IPS-15b (cell line): ENCODE data around the gene VPS11.
"Not testable (repeated sequence)": the region's sequence is repeated elsewhere in the genome, so short reads cannot be mapped to it uniquely, and the experiment has no call there.

ENCODE experiments used
- H3K27me3 ChIP-seq: one replicate; pipeline ENCODE4 v1.6.1; 2013; ENCODE audit warnings: low read length; ENCODE audit not compliant: control insufficient read depth, insufficient read depth
- H3K36me3 ChIP-seq: one replicate; pipeline ENCODE4 v1.6.1; 2013; ENCODE audit warnings: low read length; ENCODE audit not compliant: control insufficient read depth, insufficient read depth
- H3K4me1 ChIP-seq: one replicate; pipeline ENCODE4 v1.6.1; 2013; ENCODE audit warnings: mild to moderate bottlenecking, low read length; ENCODE audit not compliant: control insufficient read depth, insufficient read depth
- H3K4me3 ChIP-seq: one replicate; pipeline ENCODE4 v1.5.1; 2013; ENCODE audit warnings: low read depth, low read length
- H3K9ac ChIP-seq: one replicate; pipeline ENCODE4 v1.6.1; 2013; ENCODE audit warnings: low read depth, mild to moderate bottlenecking, low read length
- H3K9me3 ChIP-seq: one replicate; pipeline ENCODE4 v1.6.1; 2013; ENCODE audit warnings: mild to moderate bottlenecking, low read length; ENCODE audit not compliant: control insufficient read depth, insufficient read depth

VPS11 gene

GRCh38 chr11:119027561-119028345 is 39.9 kb upstream of the VPS11 start:
- Histone ChIP-seq H3K9ac (no peak overlapping the region), H3K9me3 (no peaks in the 10 kb centered on the region), H3K4me3 (no peak overlapping the region), H3K27me3 (no peaks in the 10 kb centered on the region), H3K36me3 (peaks cover 48% of the 10 kb centered on the region), H3K4me1 (peaks cover 12% of the 10 kb centered on the region)

DNA sequence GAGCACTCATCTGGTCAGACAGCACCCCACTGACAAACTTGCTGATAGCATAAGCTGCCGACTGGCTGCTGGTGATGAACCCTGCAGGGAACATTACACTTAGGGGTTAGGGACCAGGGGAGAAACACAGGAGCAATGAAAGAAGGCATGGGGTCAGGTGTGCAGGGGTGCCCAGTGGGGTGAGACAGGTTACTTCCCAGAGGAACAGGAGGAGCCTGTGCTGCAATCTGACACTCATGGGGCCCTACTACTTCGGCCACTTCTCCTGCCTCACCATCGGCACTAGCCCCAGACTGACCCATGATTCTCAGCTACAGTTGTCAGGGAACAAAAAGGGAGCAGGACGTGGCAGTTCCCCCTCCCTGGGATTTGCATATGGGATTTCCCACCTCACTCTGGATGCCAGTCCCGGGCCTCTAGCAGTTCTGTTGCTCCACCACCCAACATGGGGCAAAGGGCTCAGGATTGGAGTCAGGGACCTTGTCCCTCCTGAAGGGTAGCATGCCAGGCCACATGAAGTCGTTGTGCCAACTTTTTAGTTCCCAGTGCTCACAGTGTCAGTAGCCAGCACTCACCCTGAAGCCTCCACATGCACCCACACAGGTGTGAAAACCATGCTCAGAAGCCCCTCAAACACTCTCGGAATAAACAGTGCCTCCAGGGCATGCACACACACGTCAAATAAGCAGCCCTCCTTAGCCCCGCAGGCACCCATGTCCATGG is 39.1 kb upstream of the VPS11 start:
- peak overlapping the region; percentile 94 for H3K4me3 ChIP-seq
- peak overlapping the region; percentile 84 for H3K9ac ChIP-seq

GRCh38 chr11:119029069-119029339 is 38.6 kb upstream of the VPS11 start:
- peak overlapping the region; percentile 84 for H3K9ac ChIP-seq
- peaks cover 12% of the 10 kb centered on the region for H3K4me1 ChIP-seq
- no peaks in the 10 kb centered on the region for H3K27me3 ChIP-seq
- H3K4me3 ChIP-seq = peak overlapping the region; percentile 94
- peaks cover 39% of the 10 kb centered on the region for H3K36me3 ChIP-seq
- no peaks in the 10 kb centered on the region for H3K9me3 ChIP-seq

More for the DNA sequence above, 39.1 kb upstream of the VPS11 start:
- peaks cover 12% of the 10 kb centered on the region for H3K4me1 ChIP-seq
- H3K36me3 ChIP-seq = peaks cover 41% of the 10 kb centered on the region
- no peaks in the 10 kb centered on the region for H3K27me3 ChIP-seq
- no peaks in the 10 kb centered on the region for H3K9me3 ChIP-seq

DNA sequence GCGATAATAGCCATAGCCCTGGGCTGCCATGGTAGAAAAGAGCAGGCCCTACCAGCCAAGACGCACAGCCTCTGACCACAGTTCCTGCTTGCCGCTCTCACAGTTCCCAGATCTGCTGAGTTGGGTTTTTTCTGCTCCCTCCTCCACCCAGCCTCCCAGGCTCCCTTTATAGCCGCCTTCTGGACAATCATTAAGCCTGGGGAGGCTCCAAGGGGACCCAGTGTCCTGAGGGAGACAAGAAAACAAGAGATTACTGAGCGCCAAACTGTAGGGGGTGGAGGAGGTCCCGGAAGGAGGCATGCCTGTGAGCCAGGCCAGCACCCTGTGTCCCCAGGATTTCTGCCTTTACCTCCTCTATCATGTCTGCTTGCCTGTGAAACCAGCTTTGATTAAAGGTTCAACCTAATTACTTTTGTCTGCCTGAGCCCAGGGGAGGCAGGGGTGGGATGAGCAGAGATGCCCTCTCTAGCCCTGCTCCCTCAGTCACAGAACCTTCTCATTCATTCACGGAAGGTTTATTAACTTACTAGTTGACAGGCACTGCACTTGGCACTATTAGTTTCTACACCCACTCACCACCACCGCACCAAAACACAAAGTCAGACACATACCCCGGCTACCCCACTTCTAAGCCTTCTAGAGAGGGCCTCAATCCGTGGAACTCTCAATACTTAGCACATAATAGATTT is 38.1 kb upstream of the VPS11 start:
- H3K4me3 ChIP-seq = peak overlapping the region; percentile 94
- H3K9ac ChIP-seq = peak overlapping the region; percentile 84
- H3K9me3 ChIP-seq = no peaks in the 10 kb centered on the region
- no peaks in the 10 kb centered on the region for H3K27me3 ChIP-seq
- peaks cover 12% of the 10 kb centered on the region for H3K4me1 ChIP-seq
- H3K36me3 ChIP-seq = peaks cover 37% of the 10 kb centered on the region

DNA sequence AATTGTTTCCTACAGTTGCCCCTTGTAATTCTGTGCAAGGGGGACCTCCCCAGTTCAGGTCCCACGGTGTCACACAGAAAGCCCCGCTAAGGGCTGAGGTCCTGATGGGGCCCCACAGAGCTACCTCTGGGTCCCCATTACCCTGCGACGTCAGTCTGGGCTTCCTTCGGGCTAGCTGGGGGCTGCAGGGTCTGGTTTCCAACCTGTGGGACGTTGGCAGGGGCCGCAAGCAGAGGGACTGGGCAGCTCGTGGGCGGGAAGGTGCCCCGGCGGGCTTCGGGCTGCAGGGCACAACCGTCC is 37.6 kb upstream of the VPS11 start:
- peak overlapping the region; percentile 84 for H3K9ac ChIP-seq
- no peaks in the 10 kb centered on the region for H3K27me3 ChIP-seq
- peaks cover 32% of the 10 kb centered on the region for H3K36me3 ChIP-seq
- no peaks in the 10 kb centered on the region for H3K9me3 ChIP-seq
- H3K4me1 ChIP-seq = peaks cover 12% of the 10 kb centered on the region
- peak overlapping the region; percentile 94 for H3K4me3 ChIP-seq

GRCh38 chr11:119030329-119031047 is 37.1 kb upstream of the VPS11 start, which contains the start of gene SLC37A4:
Gene SLC37A4, minus strand, starts transcription at chr11:119030877.
- Histone ChIP-seq H3K9me3 (no peaks in the 10 kb centered on the region), H3K27me3 (no peaks in the 10 kb centered on the region), H3K36me3 (peaks cover 30% of the 10 kb centered on the region), H3K4me1 (peaks cover 12% of the 10 kb centered on the region), H3K4me3 (peak within 1 kb of the TSS; percentile 94), H3K9ac (peak within 1 kb of the TSS; percentile 84)

- Histone ChIP-seq H3K4me1 (peaks cover 12% of the 10 kb centered on the region), H3K9ac (no peak overlapping the region), H3K9me3 (no peaks in the 10 kb centered on the region), H3K4me3 (no peak overlapping the region), H3K27me3 (no peaks in the 10 kb centered on the region), H3K36me3 (peaks cover 19% of the 10 kb centered on the region)
Observed at GRCh38 chr11:119031912-119032280, 35.7 kb upstream of the VPS11 start.

GRCh38 chr11:119033421-119033820 is 34.2 kb upstream of the VPS11 start:
- H3K4me1 ChIP-seq = peaks cover 12% of the 10 kb centered on the region
- H3K36me3 ChIP-seq, H3K9ac ChIP-seq, H3K27me3 ChIP-seq, H3K4me3 ChIP-seq, H3K9me3 ChIP-seq: not testable (repeated sequence)

- H3K9me3 ChIP-seq = no peaks in the 10 kb centered on the region
Observed at GRCh38 chr11:119034813-119035212, 32.8 kb upstream of the VPS11 start.

DNA sequence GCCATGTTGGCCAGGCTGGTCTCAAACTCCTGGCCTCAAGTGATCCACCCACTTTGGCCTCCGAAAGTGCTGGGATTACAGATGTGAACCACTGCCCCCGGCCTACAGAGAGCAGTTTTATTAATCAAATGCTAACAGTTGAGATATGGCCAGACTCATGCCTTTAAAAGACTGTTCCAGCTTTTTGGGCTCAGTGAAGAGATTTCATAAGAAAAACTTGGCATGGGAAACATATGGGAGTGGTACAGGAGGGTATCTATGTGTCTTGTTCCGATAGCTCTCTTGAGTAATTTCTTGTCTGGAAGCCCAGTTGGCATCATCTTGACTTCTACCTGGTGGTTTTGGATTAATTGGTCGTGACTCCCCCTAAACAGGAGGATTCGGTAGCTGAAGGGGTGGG is 28.7 kb upstream of the VPS11 start:
- Histone ChIP-seq H3K4me3 (no peak overlapping the region), H3K9ac (no peak overlapping the region), H3K9me3 (no peaks in the 10 kb centered on the region), H3K4me1 (peaks cover 2% of the 10 kb centered on the region), H3K36me3 (no peaks in the 10 kb centered on the region), H3K27me3 (no peaks in the 10 kb centered on the region)

More at GRCh38 chr11:119034813-119035212, 32.8 kb upstream of the VPS11 start:
- H3K36me3 ChIP-seq = no peaks in the 10 kb centered on the region
- H3K9ac ChIP-seq = no peak overlapping the region
- no peak overlapping the region for H3K4me3 ChIP-seq
- H3K27me3 ChIP-seq = no peaks in the 10 kb centered on the region
- H3K4me1 ChIP-seq = peaks cover 2% of the 10 kb centered on the region

DNA sequence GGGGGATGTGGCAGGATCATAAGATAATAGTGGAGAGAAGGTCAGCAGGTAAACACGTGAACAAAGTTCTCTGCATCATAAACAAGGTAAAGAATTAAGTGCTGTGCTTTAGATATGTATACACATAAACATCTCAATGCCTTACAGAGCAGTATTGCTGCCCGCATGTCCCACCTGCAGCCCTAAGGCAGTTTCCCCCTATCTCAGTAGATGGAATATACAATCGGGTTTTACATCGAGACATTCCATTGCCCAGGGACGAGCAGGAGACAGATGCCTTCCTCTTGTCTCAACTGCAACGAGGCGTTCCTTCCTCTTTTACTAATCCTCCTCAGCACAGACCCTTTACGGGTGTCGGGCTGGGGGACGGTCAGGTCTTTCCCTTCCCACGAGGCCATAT is 28.1 kb upstream of the VPS11 start:
- H3K36me3 ChIP-seq, H3K4me3 ChIP-seq, H3K9me3 ChIP-seq, H3K27me3 ChIP-seq, H3K4me1 ChIP-seq, H3K9ac ChIP-seq: not testable (repeated sequence)
